ENCODE data around the gene GALNT17.

Gene GALNT17

GRCh38 chr7:71442492-71443190 lies 310.7 kb downstream of the GALNT17 start:
- WGBS (ENCODE audit: extremely low coverage, insufficient coverage, insufficient read length): no CpG with 5 or more reads among the region's 11 CpGs
- Histone ChIP-seq H3K9me3 (ENCODE audit: insufficient read depth, low read depth, low read length) (no peaks in the 10 kb centered on the region), H3K4me2 (ENCODE audit: low read length) (no peak overlapping the region), H3K79me1 (ENCODE audit: low read length) (no peaks in the 10 kb centered on the region), H2BK120ac (ENCODE audit: insufficient read depth, low read length, poor library complexity) (no peak overlapping the region), H3K18ac (ENCODE audit: low read length) (no peak overlapping the region), H3K23ac (ENCODE audit: low read length) (no peak overlapping the region), H3K14ac (ENCODE audit: low read length) (no peak overlapping the region), H3K9ac (ENCODE audit: low read length) (no peak overlapping the region), H4K8ac (ENCODE audit: low read depth, low read length) (no peak overlapping the region), H3K79me2 (ENCODE audit: control insufficient read depth, insufficient read depth, low read length, poor library complexity) (no peaks in the 10 kb centered on the region), H2AFZ (ENCODE audit: insufficient read depth, low read length, poor library complexity) (no peak overlapping the region), H3K4ac (ENCODE audit: low read depth, low read length) (no peak overlapping the region), H2AK5ac (ENCODE audit: low read length) (no peak overlapping the region), H4K12ac (ENCODE audit: low read depth, low read length) (no peak overlapping the region), H3K4me1 (ENCODE audit: control insufficient read depth in 1 of 2, insufficient read depth in 2 of 2, low read length in 2 of 2) (no peaks in the 10 kb centered on the region), H3K27ac (ENCODE audit: low read depth, low read length) (no peak overlapping the region), H2BK5ac (ENCODE audit: low read depth, low read length, poor library complexity) (no peak overlapping the region), H3K27me3 (ENCODE audit: insufficient read depth, low read length) (no peaks in the 10 kb centered on the region), H3K36me3 (ENCODE audit: control insufficient read depth in 1 of 2, insufficient read depth in 2 of 2, low read length in 2 of 2) (no peaks in the 10 kb centered on the region), H2BK12ac (ENCODE audit: low read length) (no peak overlapping the region), H3K4me3 (ENCODE audit: low read depth, low read length) (no peak overlapping the region), H4K91ac (ENCODE audit: low read depth, low read length) (no peak overlapping the region)
- DNase-seq: no peak

GRCh38 chr7:71443191-71443530 lies 311.2 kb downstream of the GALNT17 start:
- H3K18ac ChIP-seq (ENCODE audit: low read length): no peak overlapping the region
- no peak overlapping the region for H2BK120ac ChIP-seq (ENCODE audit: insufficient read depth, low read length, poor library complexity)
- H3K9me3 ChIP-seq (ENCODE audit: insufficient read depth, low read depth, low read length): no peaks in the 10 kb centered on the region
- WGBS (ENCODE audit: extremely low coverage, insufficient coverage, insufficient read length): no CpG with 5 or more reads among the region's 6 CpGs
- no peak overlapping the region for H2AFZ ChIP-seq (ENCODE audit: insufficient read depth, low read length, poor library complexity)
- no peak overlapping the region for H3K27ac ChIP-seq (ENCODE audit: low read depth, low read length)
- H3K79me2 ChIP-seq (ENCODE audit: control insufficient read depth, insufficient read depth, low read length, poor library complexity): no peaks in the 10 kb centered on the region
- no peaks in the 10 kb centered on the region for H3K79me1 ChIP-seq (ENCODE audit: low read length)
- H2BK5ac ChIP-seq (ENCODE audit: low read depth, low read length, poor library complexity): no peak overlapping the region
- H3K4me1 ChIP-seq (ENCODE audit: control insufficient read depth in 1 of 2, insufficient read depth in 2 of 2, low read length in 2 of 2): no peaks in the 10 kb centered on the region
- H3K27me3 ChIP-seq (ENCODE audit: insufficient read depth, low read length): no peaks in the 10 kb centered on the region
- H2BK12ac ChIP-seq (ENCODE audit: low read length): no peak overlapping the region
- no peak overlapping the region for H4K12ac ChIP-seq (ENCODE audit: low read depth, low read length)
- DNase-seq: no peak
- H3K14ac ChIP-seq (ENCODE audit: low read length): no peak overlapping the region
- no peak overlapping the region for H4K91ac ChIP-seq (ENCODE audit: low read depth, low read length)
- H3K4ac ChIP-seq (ENCODE audit: low read depth, low read length): no peak overlapping the region
- no peak overlapping the region for H3K4me2 ChIP-seq (ENCODE audit: low read length)
- H3K36me3 ChIP-seq (ENCODE audit: control insufficient read depth in 1 of 2, insufficient read depth in 2 of 2, low read length in 2 of 2): no peaks in the 10 kb centered on the region
- H3K23ac ChIP-seq (ENCODE audit: low read length): no peak overlapping the region
- H2AK5ac ChIP-seq (ENCODE audit: low read length): no peak overlapping the region
- H4K8ac ChIP-seq (ENCODE audit: low read depth, low read length): no peak overlapping the region
- H3K9ac ChIP-seq (ENCODE audit: low read length): no peak overlapping the region
- no peak overlapping the region for H3K4me3 ChIP-seq (ENCODE audit: low read depth, low read length)

- H3K27ac ChIP-seq (ENCODE audit: low read depth, low read length): no peak overlapping the region
- no peak overlapping the region for H2BK120ac ChIP-seq (ENCODE audit: insufficient read depth, low read length, poor library complexity)
- H4K8ac ChIP-seq (ENCODE audit: low read depth, low read length): no peak overlapping the region
- no peak overlapping the region for H2AFZ ChIP-seq (ENCODE audit: insufficient read depth, low read length, poor library complexity)
- H3K18ac ChIP-seq (ENCODE audit: low read length): no peak overlapping the region
- H3K4me3 ChIP-seq (ENCODE audit: low read depth, low read length): no peak overlapping the region
- no peaks in the 10 kb centered on the region for H3K27me3 ChIP-seq (ENCODE audit: insufficient read depth, low read length)
- no peak overlapping the region for H4K12ac ChIP-seq (ENCODE audit: low read depth, low read length)
- no peak overlapping the region for H3K23ac ChIP-seq (ENCODE audit: low read length)
- no peak overlapping the region for H3K9ac ChIP-seq (ENCODE audit: low read length)
- no peaks in the 10 kb centered on the region for H3K79me2 ChIP-seq (ENCODE audit: control insufficient read depth, insufficient read depth, low read length, poor library complexity)
- no peak overlapping the region for H3K14ac ChIP-seq (ENCODE audit: low read length)
- no peak overlapping the region for H2BK12ac ChIP-seq (ENCODE audit: low read length)
- H3K79me1 ChIP-seq (ENCODE audit: low read length): no peaks in the 10 kb centered on the region
- DNase-seq: no peak
- H3K4ac ChIP-seq (ENCODE audit: low read depth, low read length): no peak overlapping the region
- WGBS (ENCODE audit: extremely low coverage, insufficient coverage, insufficient read length): no CpG with 5 or more reads among the region's 4 CpGs
- H4K91ac ChIP-seq (ENCODE audit: low read depth, low read length): no peak overlapping the region
- no peaks in the 10 kb centered on the region for H3K36me3 ChIP-seq (ENCODE audit: control insufficient read depth in 1 of 2, insufficient read depth in 2 of 2, low read length in 2 of 2)
- no peaks in the 10 kb centered on the region for H3K9me3 ChIP-seq (ENCODE audit: insufficient read depth, low read depth, low read length)
- H3K4me1 ChIP-seq (ENCODE audit: control insufficient read depth in 1 of 2, insufficient read depth in 2 of 2, low read length in 2 of 2): no peaks in the 10 kb centered on the region
- H2AK5ac ChIP-seq (ENCODE audit: low read length): no peak overlapping the region
- H2BK5ac ChIP-seq (ENCODE audit: low read depth, low read length, poor library complexity): no peak overlapping the region
- H3K4me2 ChIP-seq (ENCODE audit: low read length): no peak overlapping the region
Observed at GRCh38 chr7:71444130-71444529, 312.2 kb downstream of the GALNT17 start.

GRCh38 chr7:71453630-71454029 lies 321.7 kb downstream of the GALNT17 start:
- no peak overlapping the region for H2BK120ac ChIP-seq (ENCODE audit: insufficient read depth, low read length, poor library complexity)

More at GRCh38 chr7:71453630-71454029, 321.7 kb downstream of the GALNT17 start:
- Histone ChIP-seq H4K8ac (ENCODE audit: low read depth, low read length) (no peak overlapping the region), H3K14ac (ENCODE audit: low read length) (no peak overlapping the region), H3K27ac (ENCODE audit: low read depth, low read length) (no peak overlapping the region), H3K23ac (ENCODE audit: low read length) (no peak overlapping the region), H3K4ac (ENCODE audit: low read depth, low read length) (no peak overlapping the region), H3K4me3 (ENCODE audit: low read depth, low read length) (no peak overlapping the region), H3K27me3 (ENCODE audit: insufficient read depth, low read length) (no peaks in the 10 kb centered on the region), H4K12ac (ENCODE audit: low read depth, low read length) (no peak overlapping the region), H3K79me1 (ENCODE audit: low read length) (no peaks in the 10 kb centered on the region), H2BK5ac (ENCODE audit: low read depth, low read length, poor library complexity) (no peak overlapping the region), H2AFZ (ENCODE audit: insufficient read depth, low read length, poor library complexity) (no peak overlapping the region), H2AK5ac (ENCODE audit: low read length) (no peak overlapping the region), H2BK12ac (ENCODE audit: low read length) (no peak overlapping the region), H3K9me3 (ENCODE audit: insufficient read depth, low read depth, low read length) (no peaks in the 10 kb centered on the region), H3K18ac (ENCODE audit: low read length) (no peak overlapping the region), H3K36me3 (ENCODE audit: control insufficient read depth in 1 of 2, insufficient read depth in 2 of 2, low read length in 2 of 2) (no peaks in the 10 kb centered on the region), H3K4me2 (ENCODE audit: low read length) (no peak overlapping the region), H4K91ac (ENCODE audit: low read depth, low read length) (no peak overlapping the region), H3K79me2 (ENCODE audit: control insufficient read depth, insufficient read depth, low read length, poor library complexity) (no peaks in the 10 kb centered on the region), H3K4me1 (ENCODE audit: control insufficient read depth in 1 of 2, insufficient read depth in 2 of 2, low read length in 2 of 2) (peaks cover 5 to 8% of the 10 kb centered on the region in 2 experiments), H3K9ac (ENCODE audit: low read length) (no peak overlapping the region)
- no CpG with 5 or more reads among the region's 2 CpGs for WGBS (ENCODE audit: extremely low coverage, insufficient coverage, insufficient read length)
- DNase-seq: no peak
